OCI-LY7 (cell line): ENCODE measurements around the gene KCNQ1OT1. TPM values are rescaled to one million over a fixed set of nuclear protein-coding genes. Genes with fewer than 3 reads are reported as not detected.

Experiments used
- BruUV-seq: library from RNA; stranded (reverse); fragments of 400-500 nt; replicated peaks from 2 replicates; lab custom pipeline; 2021; lab: Mats Ljungman, UMichigan
- CTCF ChIA-PET: fragments of 300-600 bp; sonication (Branson Sonifier 250); formaldehyde crosslinking; loops from one replicate; lab custom pipeline; 2022; ENCODE audit warnings: antibody characterized with exemption; ENCODE audit not compliant: unreplicated experiment; lab: Charles Lee
- POLR2A ChIA-PET: fragments of 300-600 bp; sonication (Branson Sonifier 250); formaldehyde crosslinking; loops from one replicate; lab custom pipeline; 2022; ENCODE audit warnings: antibody characterized with exemption; lab: Charles Lee
- DNase-seq: peaks from one replicate; pipeline ENCODE4 v3.0.0-alpha.2; 2015; ENCODE audit warnings: low spot score
- H2AFZ ChIP-seq: fragments of 200-600 bp; sonication (generic), shearing (Covaris generic); 2 replicates; pipeline ENCODE4 v1.6.1; 2014; ENCODE audit warnings: mild to moderate bottlenecking, antibody characterized with exemption, low read length, moderate library complexity
- H3K27ac ChIP-seq: fragments of 200-600 bp; sonication (generic); 2 replicates; pipeline ENCODE4 v1.5.1; 2014; ENCODE audit warnings: mixed run types, low read depth, mild to moderate bottlenecking, moderate library complexity, low read length, inconsistent platforms; ENCODE audit not compliant: poor library complexity, severe bottlenecking
- H3K36me3 ChIP-seq: fragments of 200-600 bp; sonication (generic); 2 replicates; pipeline ENCODE4 v1.6.1; 2014; ENCODE audit warnings: mild to moderate bottlenecking, antibody characterized with exemption, low read length, moderate library complexity, mixed read lengths; ENCODE audit not compliant: insufficient read depth
- H3K4me1 ChIP-seq: fragments of 200-600 bp; sonication (generic); 2 replicates; pipeline ENCODE4 v1.5.1; 2014; ENCODE audit warnings: mild to moderate bottlenecking, low read length; ENCODE audit not compliant: insufficient read depth, poor library complexity, severe bottlenecking
- H3K4me2 ChIP-seq: fragments of 200-600 bp; sonication (generic); 2 replicates; pipeline ENCODE4 v1.6.1; 2014; ENCODE audit warnings: mild to moderate bottlenecking, low read length
- H3K4me3 ChIP-seq: fragments of 200-600 bp; sonication (generic); 2 replicates; pipeline ENCODE4 v1.5.1; 2014; ENCODE audit warnings: mild to moderate bottlenecking, low read depth, low read length; ENCODE audit not compliant: poor library complexity, severe bottlenecking
- H3K79me2 ChIP-seq: fragments of 200-600 bp; sonication (generic); 2 replicates; pipeline ENCODE4 v1.6.1; 2016; ENCODE audit warnings: low read depth, mild to moderate bottlenecking, low read length, moderate library complexity, mixed read lengths; ENCODE audit not compliant: insufficient read depth
- H3K9me2 ChIP-seq: fragments of 200-600 bp; sonication (generic); 2 replicates; pipeline ENCODE4 v1.6.1; 2016; ENCODE audit warnings: mild to moderate bottlenecking, low read length, mixed read lengths; ENCODE audit not compliant: insufficient read depth
- H3K9me3 ChIP-seq: fragments of 200-600 bp; sonication (generic); 2 replicates; pipeline ENCODE4 v1.6.1; 2014; ENCODE audit warnings: mild to moderate bottlenecking, mixed run types, low read length, mixed read lengths
- H4K20me1 ChIP-seq: fragments of 200-600 bp; sonication (generic); 2 replicates; pipeline ENCODE4 v1.6.1; 2014; ENCODE audit warnings: mild to moderate bottlenecking, antibody characterized with exemption, low read length, moderate library complexity, mixed read lengths; ENCODE audit not compliant: insufficient read depth
- EZH2phosphoT487 ChIP-seq: fragments of 200-600 bp; sonication (generic); IDR thresholded peaks from 2 replicates; pipeline ENCODE4 v1.6.1; 2018; ENCODE audit warnings: low read depth, borderline replicate concordance, mild to moderate bottlenecking, mixed run types, antibody characterized with exemption, low read length, moderate library complexity, mixed read lengths
- intact Hi-C: fragments of 100-400 bp; cut with micrococcal nuclease; formaldehyde crosslinking; loops from one replicate; pipeline ENCODE4 v1.10.0; 2022; ENCODE audit not compliant: unreplicated experiment
- total RNA-seq, 2 experiments: library from RNA; depleted of rRNA in 1 of 2; stranded (reverse); fragments of >200 nt in 1 of 2; shearing (Covaris generic) in 1 of 2; gene quantifications; 2 replicates each; pipeline ENCODE4 v1.2.3, GENCODE V29; 2014 to 2022
- TF ChIP-seq, protein P1 (sequence below): fragments of 200-600 bp; sonication (generic); conservative IDR thresholded peaks from 2 replicates; pipeline ENCODE4 v1.5.1; 2014; ENCODE audit warnings: mild to moderate bottlenecking, antibody characterized with exemption, low read length, moderate library complexity, mixed read lengths

Gene KCNQ1OT1
- total RNA-seq, 2 experiments from 2014 or later, result 2.9 to 3.4 TPM

DNA sequence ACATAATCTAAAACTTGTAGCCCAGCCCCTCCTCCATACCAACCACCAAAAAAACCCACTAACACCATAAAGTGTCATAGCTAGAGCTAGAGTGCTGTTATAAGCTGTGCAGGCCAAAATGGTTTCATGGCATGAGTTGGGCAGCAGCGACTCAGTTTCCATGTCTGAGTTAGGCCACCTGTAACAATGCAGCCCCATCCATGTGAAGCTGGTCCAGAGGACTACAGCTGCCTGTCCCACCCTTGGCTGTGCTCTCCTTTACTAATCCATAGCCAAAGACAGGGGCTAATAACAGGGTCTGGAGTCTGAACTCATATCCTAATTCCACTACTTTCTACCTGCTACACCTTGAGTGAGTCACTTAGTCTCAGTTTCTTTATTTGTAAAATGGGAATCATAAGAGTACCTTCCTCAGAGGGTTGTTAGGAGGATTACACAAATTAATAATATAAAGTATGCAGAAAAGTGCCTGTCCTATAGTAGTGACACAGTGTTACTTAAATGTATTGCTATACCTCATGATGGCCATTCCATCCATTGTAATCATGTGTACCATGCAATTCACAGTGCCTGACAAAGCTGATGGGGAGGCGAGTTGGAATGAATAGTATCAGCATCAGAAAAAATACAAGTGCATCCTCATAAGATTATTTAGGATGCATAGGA lies 20.6 kb downstream of the KCNQ1OT1 start:
- Histone ChIP-seq H3K36me3 (no peaks in the 10 kb centered on the region), H3K4me1 (peaks cover 27% of the 10 kb centered on the region), H3K4me2 (no peak overlapping the region), H3K9me2 (no peaks in the 10 kb centered on the region), H3K9me3 (no peaks in the 10 kb centered on the region), H2AFZ (no peak overlapping the region), H3K27ac (no peak overlapping the region), H3K4me3 (no peak overlapping the region), H3K79me2 (no peaks in the 10 kb centered on the region), H4K20me1 (peaks cover 12% of the 10 kb centered on the region; the same call in 1 of the 2 replicates)
- DNase-seq, result no peak
- ChIA-PET CTCF (no interaction called here), POLR2A (interaction anchor here (1.2 kb wide), 1 partner anchor 10 kb away, joined by 4 read pairs; no protein-coding TSS in a partner anchor)
- TF ChIP-seq EZH2phosphoT487, result no peak
- TF ChIP-seq, protein P1, sequence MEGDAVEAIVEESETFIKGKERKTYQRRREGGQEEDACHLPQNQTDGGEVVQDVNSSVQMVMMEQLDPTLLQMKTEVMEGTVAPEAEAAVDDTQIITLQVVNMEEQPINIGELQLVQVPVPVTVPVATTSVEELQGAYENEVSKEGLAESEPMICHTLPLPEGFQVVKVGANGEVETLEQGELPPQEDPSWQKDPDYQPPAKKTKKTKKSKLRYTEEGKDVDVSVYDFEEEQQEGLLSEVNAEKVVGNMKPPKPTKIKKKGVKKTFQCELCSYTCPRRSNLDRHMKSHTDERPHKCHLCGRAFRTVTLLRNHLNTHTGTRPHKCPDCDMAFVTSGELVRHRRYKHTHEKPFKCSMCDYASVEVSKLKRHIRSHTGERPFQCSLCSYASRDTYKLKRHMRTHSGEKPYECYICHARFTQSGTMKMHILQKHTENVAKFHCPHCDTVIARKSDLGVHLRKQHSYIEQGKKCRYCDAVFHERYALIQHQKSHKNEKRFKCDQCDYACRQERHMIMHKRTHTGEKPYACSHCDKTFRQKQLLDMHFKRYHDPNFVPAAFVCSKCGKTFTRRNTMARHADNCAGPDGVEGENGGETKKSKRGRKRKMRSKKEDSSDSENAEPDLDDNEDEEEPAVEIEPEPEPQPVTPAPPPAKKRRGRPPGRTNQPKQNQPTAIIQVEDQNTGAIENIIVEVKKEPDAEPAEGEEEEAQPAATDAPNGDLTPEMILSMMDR, result no peak
- BruUV-seq, result no TSS peak
- intact Hi-C loops, result no loop called here

- BruUV-seq, result no TSS peak
- intact Hi-C loops, result no loop called here
- no peak for TF ChIP-seq EZH2phosphoT487
- TF ChIP-seq, protein P1, result no peak
- Histone ChIP-seq H3K4me3 (no peak overlapping the region), H4K20me1 (peaks cover 12% of the 10 kb centered on the region; the same call in 1 of the 2 replicates), H3K36me3 (no peaks in the 10 kb centered on the region), H3K9me3 (no peaks in the 10 kb centered on the region), H3K9me2 (no peaks in the 10 kb centered on the region), H3K27ac (no peak overlapping the region), H3K4me2 (no peak overlapping the region), H2AFZ (no peak overlapping the region), H3K4me1 (peaks cover 27% of the 10 kb centered on the region), H3K79me2 (no peaks in the 10 kb centered on the region)
- ChIA-PET POLR2A (interaction anchor here (1.2 kb wide), 2 partner anchors 11 to 122 kb away, joined by 3 to 4 read pairs; no protein-coding TSS in a partner anchor), CTCF (no interaction called here)
- DNase-seq, result no peak
Observed at GRCh38 chr11:2678396-2678795, 21.4 kb downstream of the KCNQ1OT1 start.

DNA sequence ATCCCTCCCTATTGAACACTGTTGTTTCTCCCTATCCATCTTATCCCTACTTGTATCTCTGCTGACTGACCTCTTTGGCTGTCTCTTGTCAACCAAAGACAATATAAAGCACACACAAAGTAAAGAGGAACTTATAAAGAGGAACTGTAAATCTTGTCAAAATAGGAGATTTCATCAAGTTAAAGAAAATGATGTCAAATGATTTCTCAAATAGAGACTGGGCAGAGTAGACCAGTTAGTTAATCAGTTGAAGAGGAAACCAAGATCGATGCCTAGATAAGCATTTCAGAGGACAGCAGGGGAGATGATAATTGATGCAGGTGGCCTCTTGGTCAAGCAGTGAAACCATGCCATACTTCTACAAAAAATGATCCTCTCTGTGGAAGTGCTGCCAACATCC lies 22.7 kb downstream of the KCNQ1OT1 start:
- POLR2A ChIA-PET, result no interaction called here
- Histone ChIP-seq H3K9me3 (no peaks in the 10 kb centered on the region), H3K4me2 (no peak overlapping the region), H3K9me2 (no peaks in the 10 kb centered on the region), H3K36me3 (no peaks in the 10 kb centered on the region), H3K27ac (no peak overlapping the region), H3K4me3 (no peak overlapping the region), H3K4me1 (peaks cover 23% of the 10 kb centered on the region), H3K79me2 (no peaks in the 10 kb centered on the region), H2AFZ (no peak overlapping the region), H4K20me1 (peaks cover 12% of the 10 kb centered on the region; the same call in 1 of the 2 replicates)
- intact Hi-C loops, result no loop called here
- no peak for DNase-seq
- TF ChIP-seq EZH2phosphoT487, result no peak
- TF ChIP-seq, protein P1, result no peak
- CTCF ChIA-PET, result no interaction called here
- BruUV-seq, result no TSS peak
